AG20443 (cell line): Measurements from ENCODE around the gene ADAMTS12.

Experiments
- DNase-seq: peaks from one replicate; pipeline ENCODE4 v3.0.0; 2012; ENCODE audit warnings: low spot score, mixed read lengths

The ADAMTS12 gene

GRCh38 chr5:33474931-33475499 is 416.8 kb downstream of the ADAMTS12 start:
- no peak for DNase-seq

- DNase-seq, result no peak
Observed at GRCh38 chr5:33474004-33474403, 417.8 kb downstream of the ADAMTS12 start.
